GM23338 (cell line): Measurements from ENCODE around the gene CDH20. TPM values are rescaled to one million over a fixed set of nuclear protein-coding genes. Genes with fewer than 3 reads are reported as not detected.

Source experiments
- ATAC-seq: fragments of 200-7000 bp; cut with Tn5 transposase; 3 replicates; pipeline ENCODE4 v1.9.1; 2020
- DNase-seq: peaks from one replicate; pipeline ENCODE4 v3.0.0-alpha.2; 2015; ENCODE audit warnings: low spot score
- H2AFZ ChIP-seq: fragments of 200-600 bp; sonication (generic); 2 replicates; pipeline ENCODE4 v1.8.0; 2016; ENCODE audit warnings: antibody characterized with exemption, mild to moderate bottlenecking, moderate library complexity
- H3F3A ChIP-seq: fragments of 200-600 bp; sonication (generic); replicated peaks from 2 replicates; pipeline ENCODE4 v1.8.0; 2017; ENCODE audit warnings: antibody characterized with exemption, mixed run types, low read depth
- H3K27ac ChIP-seq: fragments of 200-600 bp; sonication (generic); 2 replicates; pipeline ENCODE4 v1.6.1; 2016; ENCODE audit warnings: low read depth
- H3K27me3 ChIP-seq: fragments of 200-600 bp; sonication (generic); 2 replicates; pipeline ENCODE4 v1.8.0; 2016; ENCODE audit warnings: mild to moderate bottlenecking, mixed run types, moderate library complexity; ENCODE audit not compliant: insufficient read depth
- H3K36me3 ChIP-seq: fragments of 200-600 bp; sonication (generic); 2 replicates; pipeline ENCODE4 v1.8.0; 2016; ENCODE audit warnings: mild to moderate bottlenecking; ENCODE audit not compliant: insufficient read depth
- H3K4me1 ChIP-seq: fragments of 200-600 bp; sonication (generic); 2 replicates; pipeline ENCODE4 v1.8.0; 2016; ENCODE audit warnings: mild to moderate bottlenecking, moderate library complexity; ENCODE audit not compliant: insufficient read depth
- H3K4me2 ChIP-seq: fragments of 200-600 bp; sonication (generic); 2 replicates; pipeline ENCODE4 v1.7.1; 2017; ENCODE audit warnings: mixed run types
- H3K4me3 ChIP-seq: fragments of 200-600 bp; sonication (generic); 2 replicates; pipeline ENCODE4 v1.6.1; 2016; ENCODE audit warnings: mixed run types
- H3K79me2 ChIP-seq: fragments of 200-600 bp; sonication (generic); replicated peaks from 2 replicates; pipeline ENCODE4 v1.8.0; 2017; ENCODE audit warnings: mild to moderate bottlenecking; ENCODE audit not compliant: insufficient read depth
- H3K9me2 ChIP-seq: fragments of 200-600 bp; sonication (generic); 2 replicates; pipeline ENCODE4 v1.8.0; 2017; ENCODE audit not compliant: insufficient read depth
- H4K20me1 ChIP-seq: fragments of 200-600 bp; sonication (generic); replicated peaks from 2 replicates; pipeline ENCODE4 v1.8.0; 2017; ENCODE audit warnings: mild to moderate bottlenecking; ENCODE audit not compliant: insufficient read depth
- H3K27ac Mint-ChIP-seq: 2 replicates; pipeline ENCODE4 v1.8.0; 2020; ENCODE audit warnings: inconsistent platforms, mild to moderate bottlenecking, moderate library complexity, mixed read lengths
- H3K27me3 Mint-ChIP-seq: 3 replicates; pipeline ENCODE4 v1.8.0; 2022; ENCODE audit warnings: low read depth, mild to moderate bottlenecking, moderate library complexity, mixed read lengths, inconsistent platforms; ENCODE audit not compliant: insufficient read depth, poor library complexity
- H3K36me3 Mint-ChIP-seq: 3 replicates; pipeline ENCODE4 v1.8.0; 2021; ENCODE audit warnings: low read depth, mild to moderate bottlenecking, inconsistent platforms, moderate library complexity, mixed read lengths
- H3K4me1 Mint-ChIP-seq: 3 replicates; pipeline ENCODE4 v1.8.0; 2020; ENCODE audit warnings: mild to moderate bottlenecking, inconsistent platforms, mixed read lengths
- H3K4me3 Mint-ChIP-seq: 3 replicates; pipeline ENCODE4 v1.8.0; 2021; ENCODE audit warnings: moderate library complexity, mild to moderate bottlenecking, inconsistent platforms, mixed read lengths
- H3K9me3 Mint-ChIP-seq: 3 replicates; pipeline ENCODE4 v1.8.0; 2020; ENCODE audit warnings: moderate library complexity, mild to moderate bottlenecking, inconsistent platforms, mixed read lengths
- CREB1 ChIP-seq: fragments of 250-450 bp; sonication (Bioruptor Pico); IDR thresholded peaks from 2 replicates; pipeline ENCODE4 v1.5.0; 2020; ENCODE audit warnings: low read depth, mild to moderate bottlenecking, moderate library complexity
- EZH2 ChIP-seq: fragments of 200-600 bp; sonication (generic); IDR thresholded peaks from one replicate; pipeline ENCODE4 v1.8.0; 2017; ENCODE audit warnings: antibody characterized with exemption, mild to moderate bottlenecking, low read depth; ENCODE audit not compliant: unreplicated experiment
- EZH2phosphoT487 ChIP-seq: fragments of 200-600 bp; sonication (generic); IDR thresholded peaks from one replicate; pipeline ENCODE4 v1.8.1; 2018; ENCODE audit warnings: antibody characterized with exemption; ENCODE audit not compliant: unreplicated experiment
- JUNB ChIP-seq: IDR thresholded peaks from one replicate; pipeline ENCODE4 v1.6.1; 2016; ENCODE audit warnings: antibody characterized with exemption; ENCODE audit not compliant: unreplicated experiment
- NANOG ChIP-seq: IDR thresholded peaks from 2 replicates; pipeline ENCODE4 v1.6.1; 2016; ENCODE audit warnings: antibody characterized with exemption, borderline replicate concordance
- POLR2AphosphoS5 ChIP-seq: IDR thresholded peaks from 2 replicates; pipeline ENCODE4 v1.6.1; 2016; ENCODE audit warnings: antibody characterized with exemption, low read depth
- STAT1 ChIP-seq: IDR thresholded peaks from one replicate; pipeline ENCODE4 v1.6.1; 2016; ENCODE audit warnings: antibody characterized with exemption; ENCODE audit not compliant: unreplicated experiment
- ZNF114 ChIP-seq: fragments of 250-450 bp; sonication (Bioruptor Pico); IDR thresholded peaks from 2 replicates; pipeline ENCODE4 v1.5.0; 2020; ENCODE audit warnings: mild to moderate bottlenecking, moderate library complexity
- ZNF331 ChIP-seq: fragments of 250-450 bp; sonication (Bioruptor Pico); IDR thresholded peaks from 2 replicates; pipeline ENCODE4 v1.5.0; 2020; ENCODE audit warnings: low read depth, mild to moderate bottlenecking, moderate library complexity
- polyA plus RNA-seq: library from polyadenylated mRNA; unstranded; fragments of >200 nt; fragmentation: Nextera tagmentation; extraction: Ambion mirVana; gene quantifications from 2 replicates; pipeline ENCODE4 v1.2.1, GENCODE V29; 2016
- total RNA-seq: library from RNA; depleted of rRNA; stranded (reverse); fragments of >200 nt; shearing (Covaris generic); gene quantifications from 2 replicates; pipeline ENCODE4 v1.2.3, GENCODE V29; 2014
- TF ChIP-seq, protein P1 (sequence below): fragments of 250-450 bp; sonication (Bioruptor Pico); IDR thresholded peaks from 2 replicates; pipeline ENCODE4 v1.5.0; 2020; ENCODE audit warnings: mild to moderate bottlenecking, moderate library complexity
- TF ChIP-seq, protein P2 (sequence below): IDR thresholded peaks from one replicate; pipeline ENCODE4 v1.6.1; 2018; ENCODE audit warnings: antibody characterized with exemption; ENCODE audit not compliant: unreplicated experiment
- TF ChIP-seq, protein P3 (sequence below), 2 experiments: fragments of 200-600 bp in 1 of 2; sonication (generic) in 1 of 2; conservative IDR thresholded peaks; 2 replicates each; pipeline versions ENCODE4 v1.5.1 to v1.6.1; 2016 to 2017; ENCODE audit warnings: antibody characterized with exemption in 2 of 2, low read depth in 2 of 2, mild to moderate bottlenecking in 2 of 2, moderate library complexity in 1 of 2

CDH20 gene
- total and polyA plus RNA-seq, 2 experiments from 2014 or later = 1.0 TPM; not detected in 1

DNA sequence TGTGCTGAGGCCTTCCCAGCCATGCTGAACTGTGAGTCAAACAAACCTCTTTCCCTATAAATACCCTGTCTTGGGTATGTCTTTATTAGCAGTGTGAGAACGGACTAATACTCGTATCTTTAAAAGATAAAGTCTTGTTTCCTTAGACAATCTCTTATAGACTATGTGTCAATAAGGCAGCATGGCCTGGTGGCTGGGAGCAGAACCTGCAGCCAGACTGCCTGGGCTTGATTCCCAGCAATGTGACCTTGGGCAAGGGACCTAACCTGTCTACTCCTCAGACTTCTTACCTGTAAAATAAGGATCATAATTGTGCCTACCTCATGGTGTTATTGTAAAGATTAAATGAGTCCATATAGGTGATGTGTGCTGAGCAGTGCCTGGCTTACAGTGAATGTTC lies 198.7 kb downstream of the CDH20 start:
- no peaks in the 10 kb centered on the region for H4K20me1 ChIP-seq
- no peaks in the 10 kb centered on the region for H3K36me3 Mint-ChIP-seq
- no peaks in the 10 kb centered on the region for H3F3A ChIP-seq
- no peak overlapping the region for H3K27ac Mint-ChIP-seq
- TF ChIP-seq EZH2phosphoT487 (no peak), STAT1 (no peak), JUNB (no peak), POLR2AphosphoS5 (no peak), NANOG (no peak)
- no peaks in the 10 kb centered on the region for H3K27me3 Mint-ChIP-seq
- no peaks in the 10 kb centered on the region for H3K4me1 Mint-ChIP-seq
- no peak for ATAC-seq
- no peak overlapping the region for H2AFZ ChIP-seq
- no peaks in the 10 kb centered on the region for H3K4me1 ChIP-seq
- no peaks in the 10 kb centered on the region for H3K27me3 ChIP-seq
- no peak overlapping the region for H3K4me2 ChIP-seq
- H3K4me3 ChIP-seq = no peak overlapping the region
- no peaks in the 10 kb centered on the region for H3K9me2 ChIP-seq
- H3K79me2 ChIP-seq = no peaks in the 10 kb centered on the region
- DNase-seq = no peak
- no peaks in the 10 kb centered on the region for H3K9me3 Mint-ChIP-seq
- no peaks in the 10 kb centered on the region for H3K36me3 ChIP-seq
- no peak overlapping the region for H3K27ac ChIP-seq
- no peak overlapping the region for H3K4me3 Mint-ChIP-seq

DNA sequence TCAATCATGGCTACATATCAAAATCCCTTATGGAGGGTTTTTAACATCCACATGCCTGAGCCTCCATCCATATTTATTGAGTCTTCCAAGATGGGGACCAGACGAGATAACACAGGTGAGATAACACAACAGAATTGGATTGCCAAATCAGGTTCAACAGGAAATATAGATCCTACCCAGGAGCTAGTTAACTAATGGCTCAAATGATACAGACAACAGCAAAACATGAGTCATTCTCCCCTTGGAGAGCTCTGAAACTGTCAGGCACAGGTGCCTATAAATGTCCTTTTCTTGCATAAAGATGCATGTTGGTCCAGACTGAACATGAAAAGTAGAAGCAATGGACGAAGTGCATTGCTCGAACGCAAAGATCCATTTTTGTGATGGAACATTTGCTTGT lies 202.2 kb downstream of the CDH20 start:
- Mint-ChIP-seq H3K27me3 (no peaks in the 10 kb centered on the region), H3K4me1 (no peaks in the 10 kb centered on the region), H3K36me3 (no peaks in the 10 kb centered on the region), H3K4me3 (no peak overlapping the region), H3K9me3 (no peaks in the 10 kb centered on the region), H3K27ac (no peak overlapping the region)
- Histone ChIP-seq H3K4me3 (no peak overlapping the region), H3K4me1 (no peaks in the 10 kb centered on the region), H3K27me3 (no peaks in the 10 kb centered on the region), H3F3A (no peaks in the 10 kb centered on the region), H4K20me1 (no peaks in the 10 kb centered on the region), H3K4me2 (no peak overlapping the region), H3K36me3 (no peaks in the 10 kb centered on the region), H3K9me2 (peaks cover 7% of the 10 kb centered on the region), H2AFZ (no peak overlapping the region), H3K27ac (no peak overlapping the region), H3K79me2 (no peaks in the 10 kb centered on the region)
- DNase-seq (no peak), ATAC-seq (no peak)
- TF ChIP-seq JUNB (no peak), STAT1 (no peak), ZNF114 (CRISPR knock-in tag) (no peak), ZNF331 (CRISPR knock-in tag) (no peak), EZH2phosphoT487 (no peak), NANOG (no peak), CREB1 (CRISPR knock-in tag) (no peak), EZH2 (no peak)
- TF ChIP-seq, protein P1, sequence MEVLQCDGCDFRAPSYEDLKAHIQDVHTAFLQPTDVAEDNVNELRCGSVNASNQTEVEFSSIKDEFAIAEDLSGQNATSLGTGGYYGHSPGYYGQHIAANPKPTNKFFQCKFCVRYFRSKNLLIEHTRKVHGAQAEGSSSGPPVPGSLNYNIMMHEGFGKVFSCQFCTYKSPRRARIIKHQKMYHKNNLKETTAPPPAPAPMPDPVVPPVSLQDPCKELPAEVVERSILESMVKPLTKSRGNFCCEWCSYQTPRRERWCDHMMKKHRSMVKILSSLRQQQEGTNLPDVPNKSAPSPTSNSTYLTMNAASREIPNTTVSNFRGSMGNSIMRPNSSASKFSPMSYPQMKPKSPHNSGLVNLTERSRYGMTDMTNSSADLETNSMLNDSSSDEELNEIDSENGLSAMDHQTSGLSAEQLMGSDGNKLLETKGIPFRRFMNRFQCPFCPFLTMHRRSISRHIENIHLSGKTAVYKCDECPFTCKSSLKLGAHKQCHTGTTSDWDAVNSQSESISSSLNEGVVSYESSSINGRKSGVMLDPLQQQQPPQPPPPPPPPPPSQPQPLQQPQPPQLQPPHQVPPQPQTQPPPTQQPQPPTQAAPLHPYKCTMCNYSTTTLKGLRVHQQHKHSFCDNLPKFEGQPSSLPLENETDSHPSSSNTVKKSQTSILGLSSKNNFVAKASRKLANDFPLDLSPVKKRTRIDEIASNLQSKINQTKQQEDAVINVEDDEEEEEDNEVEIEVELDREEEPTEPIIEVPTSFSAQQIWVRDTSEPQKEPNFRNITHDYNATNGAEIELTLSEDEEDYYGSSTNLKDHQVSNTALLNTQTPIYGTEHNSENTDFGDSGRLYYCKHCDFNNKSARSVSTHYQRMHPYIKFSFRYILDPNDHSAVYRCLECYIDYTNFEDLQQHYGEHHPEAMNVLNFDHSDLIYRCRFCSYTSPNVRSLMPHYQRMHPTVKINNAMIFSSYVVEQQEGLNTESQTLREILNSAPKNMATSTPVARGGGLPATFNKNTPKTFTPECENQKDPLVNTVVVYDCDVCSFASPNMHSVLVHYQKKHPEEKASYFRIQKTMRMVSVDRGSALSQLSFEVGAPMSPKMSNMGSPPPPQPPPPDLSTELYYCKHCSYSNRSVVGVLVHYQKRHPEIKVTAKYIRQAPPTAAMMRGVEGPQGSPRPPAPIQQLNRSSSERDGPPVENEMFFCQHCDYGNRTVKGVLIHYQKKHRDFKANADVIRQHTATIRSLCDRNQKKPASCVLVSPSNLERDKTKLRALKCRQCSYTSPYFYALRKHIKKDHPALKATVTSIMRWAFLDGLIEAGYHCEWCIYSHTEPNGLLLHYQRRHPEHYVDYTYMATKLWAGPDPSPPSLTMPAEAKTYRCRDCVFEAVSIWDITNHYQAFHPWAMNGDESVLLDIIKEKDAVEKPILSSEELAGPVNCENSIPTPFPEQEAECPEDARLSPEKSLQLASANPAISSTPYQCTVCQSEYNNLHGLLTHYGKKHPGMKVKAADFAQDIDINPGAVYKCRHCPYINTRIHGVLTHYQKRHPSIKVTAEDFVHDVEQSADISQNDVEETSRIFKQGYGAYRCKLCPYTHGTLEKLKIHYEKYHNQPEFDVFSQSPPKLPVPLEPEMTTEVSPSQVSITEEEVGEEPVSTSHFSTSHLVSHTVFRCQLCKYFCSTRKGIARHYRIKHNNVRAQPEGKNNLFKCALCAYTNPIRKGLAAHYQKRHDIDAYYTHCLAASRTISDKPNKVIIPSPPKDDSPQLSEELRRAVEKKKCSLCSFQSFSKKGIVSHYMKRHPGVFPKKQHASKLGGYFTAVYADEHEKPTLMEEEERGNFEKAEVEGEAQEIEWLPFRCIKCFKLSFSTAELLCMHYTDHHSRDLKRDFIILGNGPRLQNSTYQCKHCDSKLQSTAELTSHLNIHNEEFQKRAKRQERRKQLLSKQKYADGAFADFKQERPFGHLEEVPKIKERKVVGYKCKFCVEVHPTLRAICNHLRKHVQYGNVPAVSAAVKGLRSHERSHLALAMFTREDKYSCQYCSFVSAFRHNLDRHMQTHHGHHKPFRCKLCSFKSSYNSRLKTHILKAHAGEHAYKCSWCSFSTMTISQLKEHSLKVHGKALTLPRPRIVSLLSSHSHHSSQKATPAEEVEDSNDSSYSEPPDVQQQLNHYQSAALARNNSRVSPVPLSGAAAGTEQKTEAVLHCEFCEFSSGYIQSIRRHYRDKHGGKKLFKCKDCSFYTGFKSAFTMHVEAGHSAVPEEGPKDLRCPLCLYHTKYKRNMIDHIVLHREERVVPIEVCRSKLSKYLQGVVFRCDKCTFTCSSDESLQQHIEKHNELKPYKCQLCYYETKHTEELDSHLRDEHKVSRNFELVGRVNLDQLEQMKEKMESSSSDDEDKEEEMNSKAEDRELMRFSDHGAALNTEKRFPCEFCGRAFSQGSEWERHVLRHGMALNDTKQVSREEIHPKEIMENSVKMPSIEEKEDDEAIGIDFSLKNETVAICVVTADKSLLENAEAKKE = no peak
- TF ChIP-seq, protein P2, sequence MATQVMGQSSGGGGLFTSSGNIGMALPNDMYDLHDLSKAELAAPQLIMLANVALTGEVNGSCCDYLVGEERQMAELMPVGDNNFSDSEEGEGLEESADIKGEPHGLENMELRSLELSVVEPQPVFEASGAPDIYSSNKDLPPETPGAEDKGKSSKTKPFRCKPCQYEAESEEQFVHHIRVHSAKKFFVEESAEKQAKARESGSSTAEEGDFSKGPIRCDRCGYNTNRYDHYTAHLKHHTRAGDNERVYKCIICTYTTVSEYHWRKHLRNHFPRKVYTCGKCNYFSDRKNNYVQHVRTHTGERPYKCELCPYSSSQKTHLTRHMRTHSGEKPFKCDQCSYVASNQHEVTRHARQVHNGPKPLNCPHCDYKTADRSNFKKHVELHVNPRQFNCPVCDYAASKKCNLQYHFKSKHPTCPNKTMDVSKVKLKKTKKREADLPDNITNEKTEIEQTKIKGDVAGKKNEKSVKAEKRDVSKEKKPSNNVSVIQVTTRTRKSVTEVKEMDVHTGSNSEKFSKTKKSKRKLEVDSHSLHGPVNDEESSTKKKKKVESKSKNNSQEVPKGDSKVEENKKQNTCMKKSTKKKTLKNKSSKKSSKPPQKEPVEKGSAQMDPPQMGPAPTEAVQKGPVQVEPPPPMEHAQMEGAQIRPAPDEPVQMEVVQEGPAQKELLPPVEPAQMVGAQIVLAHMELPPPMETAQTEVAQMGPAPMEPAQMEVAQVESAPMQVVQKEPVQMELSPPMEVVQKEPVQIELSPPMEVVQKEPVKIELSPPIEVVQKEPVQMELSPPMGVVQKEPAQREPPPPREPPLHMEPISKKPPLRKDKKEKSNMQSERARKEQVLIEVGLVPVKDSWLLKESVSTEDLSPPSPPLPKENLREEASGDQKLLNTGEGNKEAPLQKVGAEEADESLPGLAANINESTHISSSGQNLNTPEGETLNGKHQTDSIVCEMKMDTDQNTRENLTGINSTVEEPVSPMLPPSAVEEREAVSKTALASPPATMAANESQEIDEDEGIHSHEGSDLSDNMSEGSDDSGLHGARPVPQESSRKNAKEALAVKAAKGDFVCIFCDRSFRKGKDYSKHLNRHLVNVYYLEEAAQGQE = no peak
- TF ChIP-seq, protein P3, sequence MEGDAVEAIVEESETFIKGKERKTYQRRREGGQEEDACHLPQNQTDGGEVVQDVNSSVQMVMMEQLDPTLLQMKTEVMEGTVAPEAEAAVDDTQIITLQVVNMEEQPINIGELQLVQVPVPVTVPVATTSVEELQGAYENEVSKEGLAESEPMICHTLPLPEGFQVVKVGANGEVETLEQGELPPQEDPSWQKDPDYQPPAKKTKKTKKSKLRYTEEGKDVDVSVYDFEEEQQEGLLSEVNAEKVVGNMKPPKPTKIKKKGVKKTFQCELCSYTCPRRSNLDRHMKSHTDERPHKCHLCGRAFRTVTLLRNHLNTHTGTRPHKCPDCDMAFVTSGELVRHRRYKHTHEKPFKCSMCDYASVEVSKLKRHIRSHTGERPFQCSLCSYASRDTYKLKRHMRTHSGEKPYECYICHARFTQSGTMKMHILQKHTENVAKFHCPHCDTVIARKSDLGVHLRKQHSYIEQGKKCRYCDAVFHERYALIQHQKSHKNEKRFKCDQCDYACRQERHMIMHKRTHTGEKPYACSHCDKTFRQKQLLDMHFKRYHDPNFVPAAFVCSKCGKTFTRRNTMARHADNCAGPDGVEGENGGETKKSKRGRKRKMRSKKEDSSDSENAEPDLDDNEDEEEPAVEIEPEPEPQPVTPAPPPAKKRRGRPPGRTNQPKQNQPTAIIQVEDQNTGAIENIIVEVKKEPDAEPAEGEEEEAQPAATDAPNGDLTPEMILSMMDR (conservative IDR thresholded peaks at IDR 0.05; ENCODE audit: low read depth in 2 of 2) = no peak
